GM18505 (cell line): ENCODE results near the gene ARHGAP26.

Experiments
- ATAC-seq: cut with Tn5 transposase; IDR thresholded peaks from one replicate; pipeline ENCODE4 v1.9.1; 2021; ENCODE audit not compliant: unreplicated experiment
- POLR2A ChIP-seq: IDR thresholded peaks from 4 replicates; pipeline ENCODE4 v1.6.1; 2011; ENCODE audit warnings: borderline replicate concordance; ENCODE audit not compliant: insufficient read depth, insufficient read length; ENCODE audit errors: extremely low read depth

Gene ARHGAP26

DNA sequence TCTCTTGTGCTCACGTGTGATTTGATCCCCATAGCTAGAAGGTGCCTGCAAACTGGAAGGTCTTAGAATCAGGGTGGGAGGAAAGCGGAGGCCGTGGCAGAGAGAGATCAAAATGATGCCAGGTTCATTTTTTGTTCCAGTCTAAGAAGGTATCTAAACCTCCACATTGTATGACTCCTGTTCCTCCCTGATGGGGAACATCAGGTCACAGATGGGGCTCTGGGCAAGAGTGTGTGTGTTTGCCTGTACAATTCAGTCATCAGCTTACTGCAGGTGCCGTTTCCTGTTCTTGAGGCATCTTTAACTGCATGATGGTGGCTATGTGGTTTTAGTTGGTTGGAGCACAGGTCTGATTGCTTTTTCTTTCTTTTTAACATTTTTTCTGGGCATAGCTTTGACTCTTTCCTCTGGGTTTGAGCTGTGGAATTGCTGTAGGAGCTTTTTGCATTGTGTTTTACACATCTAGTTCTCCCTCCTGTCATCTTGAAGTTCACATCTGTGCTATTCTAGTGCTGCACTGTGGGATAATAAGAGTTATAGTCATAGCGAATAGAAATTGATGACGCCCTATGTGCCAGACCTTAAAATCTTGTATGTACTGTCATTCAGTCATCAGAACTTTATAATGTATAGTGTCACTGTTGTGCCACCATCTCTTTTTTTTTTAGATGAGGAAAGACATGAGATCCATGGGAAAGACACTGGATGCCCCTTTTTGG lies 30.8 kb downstream of the ARHGAP26 start:
- TF ChIP-seq POLR2A: no peak
- peak; percentile 83 for ATAC-seq

DNA sequence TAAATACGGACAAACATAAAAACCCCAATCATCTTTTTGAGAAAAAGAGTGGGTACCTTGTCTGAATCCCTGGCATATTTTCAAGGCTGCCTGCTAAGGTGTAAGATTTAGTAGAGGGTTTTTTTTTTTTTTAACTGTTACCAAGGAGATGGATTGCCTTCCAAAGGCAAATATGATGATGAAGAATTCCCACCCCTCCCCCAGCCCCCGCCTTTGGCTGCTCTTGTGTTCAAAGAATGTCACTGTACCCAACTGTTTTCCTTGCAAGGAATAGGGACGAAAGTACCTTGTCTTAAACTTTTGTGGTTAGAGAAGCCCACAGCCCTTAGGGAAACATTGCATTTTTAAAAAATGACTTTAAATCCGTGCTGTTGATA lies 31.3 kb downstream of the ARHGAP26 start:
- TF ChIP-seq POLR2A: no peak
- no peak for ATAC-seq

DNA sequence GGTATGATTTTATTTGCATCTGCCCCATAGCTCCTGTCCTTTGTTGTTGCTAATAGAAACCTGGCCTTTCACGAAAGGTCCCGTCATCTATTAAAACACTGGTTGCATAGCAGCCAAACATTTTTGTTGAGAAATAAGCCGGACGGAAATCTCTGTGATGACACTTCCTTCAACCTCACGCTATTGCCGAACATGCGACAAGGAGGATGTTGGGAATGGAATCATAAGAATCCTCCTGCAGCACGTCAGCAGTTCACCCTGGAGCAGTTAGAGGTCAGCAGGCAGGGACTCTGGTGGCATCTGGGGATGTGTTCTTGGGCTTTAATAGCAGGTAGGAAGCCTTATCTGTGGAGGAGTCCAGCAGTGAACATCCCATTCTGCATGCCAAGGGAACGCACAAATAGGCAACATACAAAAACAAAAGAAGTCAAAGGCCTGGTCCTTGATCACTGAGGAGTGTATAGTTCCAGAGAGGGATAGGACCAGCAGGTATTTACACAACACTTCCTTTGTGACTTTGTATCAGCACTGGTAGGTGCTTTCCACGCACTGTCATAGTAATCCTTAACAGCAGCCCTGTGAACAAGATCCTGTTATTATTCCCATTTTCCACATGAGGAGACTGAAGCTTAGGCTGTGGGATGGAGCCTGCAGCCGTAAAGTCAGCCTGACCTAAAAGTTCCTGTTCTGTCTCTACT lies 33.4 kb downstream of the ARHGAP26 start:
- no peak for TF ChIP-seq POLR2A
- no peak for ATAC-seq

DNA sequence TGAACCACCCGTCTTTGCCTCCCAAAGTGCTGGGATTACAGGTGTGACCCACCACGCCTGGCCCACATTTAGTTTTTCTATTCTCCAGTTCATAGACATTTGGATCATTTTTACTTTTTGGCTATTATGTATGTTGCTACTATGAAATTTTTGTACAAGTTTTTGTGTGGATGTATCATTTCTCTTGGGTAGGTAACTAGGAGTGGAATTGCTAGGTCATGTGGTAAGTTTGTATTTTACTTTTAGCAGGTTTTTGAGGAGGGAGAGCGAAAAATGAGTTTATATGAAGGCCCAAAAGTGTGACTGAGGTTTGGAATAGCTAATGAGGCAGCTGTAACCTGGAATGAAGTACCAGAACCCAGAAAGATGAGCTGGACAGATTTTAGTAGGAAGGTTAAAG lies 35.2 kb downstream of the ARHGAP26 start:
- ATAC-seq: no peak
- no peak for TF ChIP-seq POLR2A

DNA sequence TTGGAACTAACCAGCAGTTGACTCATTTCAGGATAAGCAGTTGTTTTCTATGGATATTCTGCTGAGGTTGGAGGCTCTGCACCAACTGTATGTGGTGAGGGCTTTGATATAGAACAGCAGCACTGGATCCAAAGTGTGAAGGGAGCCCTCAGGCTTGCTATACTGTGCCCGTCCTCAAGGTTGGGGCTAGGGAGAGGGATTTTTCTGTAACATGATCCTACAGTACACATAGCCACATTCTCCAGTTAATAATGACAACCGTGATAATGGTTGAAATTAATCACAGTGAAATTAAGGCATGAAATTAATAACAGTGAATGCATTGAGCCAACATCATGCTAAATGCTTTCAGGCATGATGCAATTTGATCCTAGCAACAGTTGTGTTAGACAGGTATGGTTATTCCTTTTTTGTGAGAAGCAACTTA lies 36.7 kb downstream of the ARHGAP26 start:
- ATAC-seq: no peak
- TF ChIP-seq POLR2A: no peak

DNA sequence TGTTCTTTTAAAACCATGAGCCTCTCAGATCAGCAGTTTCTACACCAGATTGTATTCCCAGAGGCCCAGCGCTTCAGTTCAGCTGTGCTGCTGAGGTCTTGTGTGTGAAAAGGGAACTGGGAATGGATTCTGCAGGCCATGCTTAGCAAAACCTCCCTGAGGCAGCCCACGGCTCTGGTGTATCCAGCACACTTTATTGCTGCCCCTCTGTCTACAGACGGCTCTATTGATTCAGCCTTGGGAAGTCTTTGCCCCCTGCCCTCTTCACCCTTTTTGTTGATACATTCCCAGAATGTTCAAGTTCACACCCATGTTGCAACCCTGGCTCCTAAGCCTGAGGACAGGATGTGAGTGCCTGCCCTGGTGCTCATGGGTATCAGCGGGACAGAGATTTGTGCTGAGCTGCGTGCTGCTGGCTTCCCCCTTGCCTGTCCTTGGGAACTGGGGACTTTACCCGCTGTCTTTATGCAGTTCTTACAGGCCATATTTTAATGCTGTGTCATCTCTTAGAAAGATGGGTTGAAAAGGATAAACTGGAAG lies 37.3 kb downstream of the ARHGAP26 start:
- ATAC-seq: no peak
- TF ChIP-seq POLR2A: no peak

DNA sequence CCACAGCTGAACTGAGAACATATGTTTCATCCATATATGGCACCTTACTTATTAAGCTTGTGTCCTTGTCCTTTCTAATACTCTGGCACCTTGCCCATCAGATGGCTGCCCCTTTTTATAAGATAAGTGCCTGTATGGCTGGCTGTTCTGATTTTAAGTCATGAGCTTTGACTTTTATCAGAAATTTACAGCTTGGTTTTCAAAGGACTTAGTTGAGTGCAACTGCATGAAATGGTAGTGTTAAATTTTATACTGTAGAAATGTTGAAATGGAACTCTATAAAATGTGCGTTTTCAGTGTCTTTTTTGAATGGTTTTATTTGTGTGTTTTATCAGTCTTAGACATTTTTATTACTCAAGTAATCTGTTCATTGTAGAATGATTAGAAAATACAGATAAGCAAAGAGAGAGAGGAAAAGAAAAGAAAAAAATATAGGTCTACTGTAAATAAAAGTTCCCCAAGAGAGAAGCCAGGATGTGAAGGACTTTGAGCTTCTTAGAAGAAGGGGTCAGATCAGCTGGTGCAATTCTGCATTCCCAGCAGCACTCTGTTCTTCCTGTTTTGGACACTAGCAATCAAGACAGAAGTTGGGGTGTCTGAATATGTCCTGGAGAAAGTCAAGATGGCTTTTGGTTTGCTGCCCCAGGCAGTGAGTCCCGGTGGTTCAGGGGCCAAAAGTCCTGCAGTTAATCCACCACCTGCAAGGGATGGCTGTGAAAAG lies 38.9 kb downstream of the ARHGAP26 start:
- ATAC-seq: no peak
- TF ChIP-seq POLR2A: no peak

DNA sequence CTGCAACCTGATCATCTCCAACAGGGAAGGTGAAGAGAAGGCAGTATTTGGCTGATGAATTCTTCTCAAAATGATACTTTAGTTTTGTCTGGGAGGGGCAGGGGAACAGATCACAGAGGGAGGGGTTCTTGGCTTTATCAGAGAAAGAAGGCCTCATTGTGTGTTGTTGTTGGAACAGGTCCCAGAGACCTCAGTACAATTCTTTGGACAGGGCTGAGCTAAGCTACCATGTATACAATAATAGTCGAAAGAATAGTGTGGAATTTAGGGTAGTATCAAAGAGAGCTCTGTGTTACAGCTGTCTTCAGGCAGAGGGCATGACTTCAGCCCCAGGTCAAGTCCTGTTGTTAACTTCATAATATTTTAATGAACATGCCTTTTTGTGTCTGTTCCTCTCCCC lies 39.9 kb downstream of the ARHGAP26 start:
- no peak for TF ChIP-seq POLR2A
- ATAC-seq: no peak

DNA sequence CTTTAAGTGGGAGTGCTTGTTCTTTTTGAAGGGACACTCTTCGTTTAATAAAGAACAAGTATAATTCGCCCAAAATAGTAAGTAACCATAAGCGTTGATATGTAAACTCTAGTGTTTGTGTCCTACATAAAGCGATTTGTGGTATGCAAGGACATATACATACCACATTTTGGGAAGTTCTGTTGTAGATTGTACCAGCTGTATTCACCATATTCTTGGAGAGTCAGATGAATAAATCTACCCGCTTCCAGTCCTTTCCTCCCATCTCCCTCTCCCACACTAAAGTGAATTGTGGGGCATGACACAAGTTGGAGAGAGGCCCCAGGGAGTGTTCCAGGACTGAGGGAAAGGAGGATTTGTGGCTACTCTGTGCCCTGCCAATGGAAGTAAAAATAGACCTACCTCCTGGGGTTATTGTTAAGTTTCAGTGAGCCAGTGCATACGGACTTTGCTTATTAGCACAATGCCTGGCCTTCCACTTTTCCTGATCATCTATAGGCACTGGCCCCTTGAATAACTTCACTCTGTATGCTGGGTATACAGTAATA lies 40.6 kb downstream of the ARHGAP26 start:
- no peak for TF ChIP-seq POLR2A
- ATAC-seq: no peak

DNA sequence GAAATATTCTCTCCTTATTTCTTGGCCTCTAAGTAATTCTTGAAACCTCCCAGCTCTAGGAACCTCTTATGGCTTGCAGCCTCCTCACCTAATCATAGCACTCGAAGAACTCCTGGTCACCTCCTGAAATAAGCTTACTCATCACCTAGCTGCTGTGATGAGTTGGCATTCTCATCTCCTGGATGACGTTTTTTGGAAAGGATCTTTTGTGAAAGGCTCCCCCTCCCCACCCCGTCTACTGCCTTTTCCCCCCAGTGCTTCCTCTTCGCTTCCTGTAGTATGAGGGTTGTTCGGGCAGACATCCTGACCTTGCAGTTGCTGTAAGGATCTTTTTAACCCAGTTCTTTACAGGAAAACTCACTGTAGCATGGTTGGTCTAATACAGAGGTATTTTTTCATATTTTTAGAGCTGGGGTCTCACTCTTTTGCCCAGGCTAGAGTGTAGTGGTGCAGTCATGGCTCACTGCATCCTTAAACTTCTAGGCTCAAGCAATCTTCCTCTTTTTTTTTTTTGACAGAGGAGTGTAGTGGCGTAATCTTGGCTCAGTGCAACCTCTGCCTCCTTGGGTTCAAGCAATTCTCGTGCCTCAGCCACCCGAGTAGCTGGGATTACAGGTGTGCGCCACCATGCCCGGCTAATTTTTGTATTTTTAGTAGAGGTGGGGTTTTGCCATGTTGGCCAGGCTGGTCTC lies 41.8 kb downstream of the ARHGAP26 start:
- ATAC-seq: no peak
- no peak for TF ChIP-seq POLR2A

DNA sequence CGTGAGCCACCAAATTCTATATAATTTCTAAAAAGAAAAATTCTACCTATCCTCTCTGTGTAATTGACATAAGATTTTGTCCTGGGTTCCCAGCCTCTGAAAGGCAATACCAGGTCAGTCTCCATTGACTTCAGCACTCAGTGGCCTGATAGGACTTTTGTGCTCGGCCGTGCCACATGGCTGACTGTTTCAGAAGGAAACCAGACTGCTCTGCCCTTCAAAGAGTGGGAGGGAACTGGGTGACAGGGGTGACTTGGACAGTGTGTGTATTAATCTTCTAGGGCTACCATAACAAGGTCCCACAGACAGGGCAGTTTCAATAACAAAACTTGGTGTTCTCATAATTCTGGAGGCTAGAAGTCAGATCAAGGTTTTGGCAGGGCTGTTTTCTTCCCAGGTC lies 43.0 kb downstream of the ARHGAP26 start:
- no peak for ATAC-seq
- no peak for TF ChIP-seq POLR2A

DNA sequence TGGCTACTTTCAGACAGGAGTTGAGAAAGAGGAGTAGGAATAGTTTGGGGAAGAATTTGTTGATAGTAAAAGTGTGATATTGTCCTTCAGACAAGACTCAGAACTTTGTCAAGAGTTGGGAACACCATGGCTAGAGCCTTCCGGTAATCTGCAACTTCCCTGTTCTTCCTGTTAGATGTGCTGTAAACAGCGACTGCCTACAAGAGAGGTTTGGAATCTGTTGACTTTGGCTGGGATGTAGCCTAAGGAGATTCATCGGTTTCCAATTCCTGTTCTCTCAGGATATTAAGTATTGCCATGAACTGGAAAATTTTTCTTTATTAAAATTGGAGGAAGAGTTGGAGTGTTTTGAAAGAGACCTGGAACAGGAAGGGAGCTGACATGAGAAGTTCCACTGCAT lies 43.9 kb downstream of the ARHGAP26 start:
- no peak for ATAC-seq
- no peak for TF ChIP-seq POLR2A

DNA sequence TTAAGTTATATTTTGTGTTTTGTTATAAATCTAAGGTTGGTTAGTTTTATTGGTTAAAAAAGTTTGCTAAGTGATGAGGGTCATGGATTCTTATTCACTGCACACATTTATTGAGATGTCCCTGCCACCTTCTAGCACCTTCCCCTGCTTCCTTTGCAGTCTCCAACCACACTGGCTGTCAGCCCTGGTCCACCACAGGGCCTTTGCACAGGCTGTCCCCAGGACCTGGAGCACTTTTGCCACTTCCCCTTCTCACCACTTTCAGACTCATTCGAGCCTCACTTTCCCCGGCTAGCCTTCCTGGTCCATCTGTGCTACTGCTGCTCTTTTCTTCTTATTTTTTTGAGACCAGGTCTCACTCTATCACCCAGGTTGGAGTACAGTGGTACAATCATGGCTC lies 45.3 kb downstream of the ARHGAP26 start:
- ATAC-seq: no peak
- no peak for TF ChIP-seq POLR2A
